Sigmoid colon (tissue), 4 donors: ENCODE measurements around the gene PNPLA2.

Experiments used
- EP300 ChIP-seq, 4 donors: sonication (generic); formaldehyde crosslinking; IDR thresholded peaks; one replicate each; pipeline ENCODE4 v1.6.1; 2017; ENCODE audit warnings: antibody characterized with exemption in 4 of 4
- POLR2A ChIP-seq, 2 donors: fragments of 450-650 bp; IDR thresholded peaks; one replicate each; pipeline ENCODE4 v1.6.1; 2016; ENCODE audit warnings: antibody characterized with exemption in 2 of 2, mild to moderate bottlenecking in 2 of 2, moderate library complexity in 2 of 2
- POLR2AphosphoS5 ChIP-seq, 4 donors: sonication (generic); formaldehyde crosslinking; IDR thresholded peaks; one replicate each; pipeline ENCODE4 v1.6.1; 2017; ENCODE audit warnings: antibody characterized with exemption in 4 of 4
- TF ChIP-seq, protein P1 (sequence below), 4 experiments: fragments of 450-650 bp in 3 of 4; fragments of 200-600 bp in 1 of 4; IDR thresholded peaks; one replicate each; pipeline ENCODE4 v1.5.1; 2016 to 2019; ENCODE audit warnings: antibody characterized with exemption in 4 of 4, mild to moderate bottlenecking in 3 of 4, moderate library complexity in 2 of 4

- TF ChIP-seq, protein P1, sequence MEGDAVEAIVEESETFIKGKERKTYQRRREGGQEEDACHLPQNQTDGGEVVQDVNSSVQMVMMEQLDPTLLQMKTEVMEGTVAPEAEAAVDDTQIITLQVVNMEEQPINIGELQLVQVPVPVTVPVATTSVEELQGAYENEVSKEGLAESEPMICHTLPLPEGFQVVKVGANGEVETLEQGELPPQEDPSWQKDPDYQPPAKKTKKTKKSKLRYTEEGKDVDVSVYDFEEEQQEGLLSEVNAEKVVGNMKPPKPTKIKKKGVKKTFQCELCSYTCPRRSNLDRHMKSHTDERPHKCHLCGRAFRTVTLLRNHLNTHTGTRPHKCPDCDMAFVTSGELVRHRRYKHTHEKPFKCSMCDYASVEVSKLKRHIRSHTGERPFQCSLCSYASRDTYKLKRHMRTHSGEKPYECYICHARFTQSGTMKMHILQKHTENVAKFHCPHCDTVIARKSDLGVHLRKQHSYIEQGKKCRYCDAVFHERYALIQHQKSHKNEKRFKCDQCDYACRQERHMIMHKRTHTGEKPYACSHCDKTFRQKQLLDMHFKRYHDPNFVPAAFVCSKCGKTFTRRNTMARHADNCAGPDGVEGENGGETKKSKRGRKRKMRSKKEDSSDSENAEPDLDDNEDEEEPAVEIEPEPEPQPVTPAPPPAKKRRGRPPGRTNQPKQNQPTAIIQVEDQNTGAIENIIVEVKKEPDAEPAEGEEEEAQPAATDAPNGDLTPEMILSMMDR (IDR thresholded peaks at IDR 0.05): no peak
- TF ChIP-seq EP300 (IDR thresholded peaks at IDR 0.05) (no peak), POLR2A (IDR thresholded peaks at IDR 0.05) (no peak), POLR2AphosphoS5 (IDR thresholded peaks at IDR 0.05) (no peak)
Observed at GRCh38 chr11:837990-838307, 19.2 kb downstream of the PNPLA2 start.
